GM11168 (cell line): ENCODE results near the gene LNX2.
"Not testable (repeated sequence)": the region's sequence is repeated elsewhere in the genome, so short reads cannot be mapped to it uniquely, and the experiment has no call there.

Experiments
- in situ Hi-C: fragments of 300-500 bp; cut with MboI; formaldehyde crosslinking; loops from one replicate; pipeline ENCODE4 v1.12.0; 2022; ENCODE audit warnings: low sequenced_read_pairs; ENCODE audit not compliant: unreplicated experiment

The LNX2 gene

DNA sequence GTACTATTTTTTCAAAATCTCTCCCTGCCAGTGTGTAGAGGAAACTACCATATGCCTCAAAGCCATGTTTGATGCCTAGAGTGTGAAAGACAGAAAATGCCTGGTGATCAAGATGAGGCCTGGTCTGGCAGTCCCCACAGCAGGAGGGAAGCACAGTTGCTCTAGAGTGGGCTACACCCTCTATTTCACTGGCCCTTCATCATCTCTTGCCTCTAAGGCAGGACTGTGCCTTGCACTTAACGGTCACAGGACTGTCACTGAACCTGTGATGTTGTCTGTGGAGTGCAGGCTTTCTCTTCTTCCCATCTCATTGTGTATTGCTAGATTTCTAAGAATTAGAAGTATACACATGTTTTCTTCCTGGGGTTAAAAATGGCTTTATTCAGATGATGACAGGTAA, 17.7 kb upstream of the LNX2 start:
- in situ Hi-C loops: no loop called here

DNA sequence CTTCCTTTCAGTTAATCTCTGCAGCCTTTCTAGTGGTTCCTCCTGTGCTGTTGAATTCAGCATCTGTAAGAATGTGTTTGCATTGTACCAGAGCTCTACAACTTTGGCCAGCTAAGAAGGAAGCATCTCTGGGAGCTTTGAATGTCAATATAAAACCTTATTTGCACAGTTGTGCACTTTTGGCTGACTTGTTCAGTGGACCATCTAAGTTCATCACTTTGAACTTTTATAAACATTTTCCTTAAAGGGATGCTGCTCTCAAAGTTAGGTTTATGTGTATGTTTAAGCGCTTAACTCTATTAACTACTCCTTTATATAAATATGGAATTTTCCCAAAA, 16.9 kb upstream of the LNX2 start:
- in situ Hi-C loops: no loop called here

DNA sequence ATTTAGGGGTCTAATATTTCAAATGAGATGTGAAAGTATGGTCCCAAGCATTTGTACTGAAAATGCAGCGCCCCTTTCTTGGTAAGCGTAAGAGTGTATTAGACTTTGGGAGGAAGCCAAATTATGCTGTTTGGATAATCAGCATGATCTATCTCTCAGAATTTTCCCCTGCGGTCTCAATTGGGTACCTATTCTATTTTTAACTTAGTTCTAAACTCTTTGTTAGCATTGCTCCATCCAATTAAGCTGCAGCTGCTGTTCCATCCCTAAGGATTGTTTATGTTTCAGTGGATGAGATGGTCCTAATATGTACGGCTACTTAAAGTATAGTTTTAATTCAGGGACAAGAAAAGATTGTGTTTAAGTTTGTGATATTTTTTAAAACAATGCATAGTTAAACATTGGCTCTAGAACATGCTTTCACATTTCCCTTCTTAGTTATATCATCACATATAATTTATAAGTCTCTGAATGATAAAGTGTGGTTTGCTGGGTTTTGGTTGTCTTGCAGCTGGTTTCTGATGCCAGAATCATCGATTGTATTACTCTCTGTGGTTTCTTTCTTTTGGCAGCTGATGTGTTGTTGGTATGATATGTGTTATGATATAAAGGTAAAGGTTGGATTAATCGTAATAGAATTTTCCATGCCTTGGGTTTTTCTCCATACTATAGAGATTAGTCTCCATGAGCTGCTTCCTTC, 16.4 kb upstream of the LNX2 start:
- in situ Hi-C loops: no loop called here

DNA sequence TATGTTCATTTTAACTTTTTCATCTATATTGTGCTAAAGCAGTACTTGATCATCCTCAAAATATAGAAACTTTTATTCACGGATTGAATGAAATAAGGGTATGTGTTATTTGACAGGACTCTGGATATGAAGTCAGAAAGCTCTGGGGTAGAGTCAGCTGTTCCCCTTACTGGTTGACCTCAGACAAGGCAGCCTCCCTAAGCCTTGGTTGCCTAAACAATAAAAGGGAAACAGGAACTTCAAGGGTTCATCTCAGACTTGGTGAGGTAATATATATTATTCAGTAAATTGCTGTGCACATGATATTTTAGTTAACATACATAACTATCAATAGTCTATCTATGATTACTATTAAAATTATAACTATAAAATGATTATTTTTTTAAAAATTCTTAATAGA, 14.9 kb upstream of the LNX2 start:
- in situ Hi-C loops: no loop called here

DNA sequence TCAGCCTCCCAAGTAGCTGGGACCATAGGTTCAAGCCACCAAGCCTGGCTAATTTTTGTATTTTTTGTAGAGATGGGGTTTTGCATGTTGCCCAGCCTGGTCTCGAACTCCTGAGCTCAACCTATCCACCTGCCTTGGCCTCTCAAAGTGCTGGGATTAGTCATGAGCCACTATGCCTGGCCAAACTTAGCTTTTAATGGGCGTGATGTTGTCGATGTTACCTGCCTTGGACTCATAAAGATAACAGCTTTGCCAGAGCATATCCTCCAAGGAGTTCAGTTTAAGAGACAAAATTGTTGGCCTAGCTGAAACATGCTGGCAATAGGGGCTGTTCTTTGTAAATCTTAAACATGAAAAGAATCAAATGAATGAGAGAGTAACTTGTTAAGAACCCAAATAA, 14.5 kb upstream of the LNX2 start:
- in situ Hi-C loops: no loop called here

DNA sequence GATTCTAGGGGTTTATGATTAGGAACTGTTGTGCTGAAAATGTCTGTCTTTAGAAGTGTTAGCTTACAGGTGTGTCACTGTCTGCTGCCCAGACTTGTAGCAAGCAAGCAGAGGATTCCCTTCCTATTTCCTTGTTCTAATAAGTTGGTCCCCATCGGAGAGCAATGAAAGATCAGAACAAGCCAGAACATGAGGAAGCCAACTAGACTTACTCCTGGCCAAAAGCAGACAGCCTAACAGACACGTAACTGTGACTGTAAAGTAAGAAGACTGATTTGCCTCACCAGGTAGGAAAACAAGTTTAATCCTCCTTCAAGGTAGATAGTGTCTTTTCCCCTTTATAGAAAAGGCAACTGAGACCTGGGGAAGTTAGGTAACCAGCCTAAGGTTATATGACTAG, 13.9 kb upstream of the LNX2 start:
- in situ Hi-C loops: no loop called here

DNA sequence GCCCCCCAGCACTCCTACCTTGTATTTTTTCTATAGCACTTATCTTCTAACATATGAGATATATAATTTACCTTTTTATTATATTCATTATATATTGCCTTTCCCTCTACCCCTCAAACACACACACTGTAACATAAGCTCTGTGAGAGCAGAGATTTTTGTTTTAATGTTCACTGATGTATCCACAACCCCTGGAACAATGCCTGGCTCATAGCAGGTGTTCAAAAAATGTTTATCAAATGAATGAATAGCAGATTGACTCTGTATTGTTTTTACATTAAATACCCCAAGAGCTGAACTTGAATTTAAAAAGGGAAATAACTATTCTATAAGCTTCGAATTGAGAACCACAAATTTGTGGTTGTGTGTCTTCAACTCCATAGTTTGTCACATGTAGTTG, 12.3 kb upstream of the LNX2 start:
- in situ Hi-C loops: no loop called here

DNA sequence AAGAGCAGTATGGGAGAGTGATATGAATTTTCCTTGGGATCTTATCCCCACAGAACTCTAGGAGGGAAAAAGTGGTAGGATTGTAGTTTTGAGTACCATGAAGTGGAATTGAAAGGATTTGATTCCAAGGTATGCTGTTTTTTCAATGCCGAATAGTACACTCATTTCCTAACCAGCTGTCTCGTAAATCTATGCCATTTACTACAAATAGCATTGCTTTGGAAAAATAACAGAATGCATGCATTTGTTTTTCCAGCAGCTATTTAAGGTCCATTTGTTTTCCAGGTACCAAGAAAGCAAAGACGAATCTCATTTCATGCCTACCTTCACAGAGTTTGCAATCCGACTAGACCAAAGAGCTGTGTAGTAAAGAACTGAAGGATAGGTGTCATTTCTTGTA, 11.9 kb upstream of the LNX2 start:
- in situ Hi-C loops: no loop called here

DNA sequence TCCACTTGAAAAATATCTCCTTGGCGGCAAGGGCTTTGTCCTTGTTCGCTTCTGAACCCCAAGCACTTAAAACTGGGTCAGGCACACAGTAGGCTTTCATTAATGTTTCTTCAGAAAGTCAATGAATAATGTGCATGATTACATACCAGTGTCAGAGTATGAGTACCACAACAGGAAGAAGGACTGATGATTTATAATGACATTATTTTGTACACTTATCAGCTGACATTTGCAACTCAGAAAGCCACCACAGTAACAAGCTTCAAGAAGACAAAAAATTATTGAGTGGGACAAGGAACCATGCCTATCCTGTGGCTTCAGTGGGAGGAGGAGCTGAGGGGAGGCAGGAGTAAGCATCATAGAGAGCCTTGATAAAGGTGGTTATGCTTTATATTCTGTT, 11.3 kb upstream of the LNX2 start:
- in situ Hi-C loops: no loop called here

DNA sequence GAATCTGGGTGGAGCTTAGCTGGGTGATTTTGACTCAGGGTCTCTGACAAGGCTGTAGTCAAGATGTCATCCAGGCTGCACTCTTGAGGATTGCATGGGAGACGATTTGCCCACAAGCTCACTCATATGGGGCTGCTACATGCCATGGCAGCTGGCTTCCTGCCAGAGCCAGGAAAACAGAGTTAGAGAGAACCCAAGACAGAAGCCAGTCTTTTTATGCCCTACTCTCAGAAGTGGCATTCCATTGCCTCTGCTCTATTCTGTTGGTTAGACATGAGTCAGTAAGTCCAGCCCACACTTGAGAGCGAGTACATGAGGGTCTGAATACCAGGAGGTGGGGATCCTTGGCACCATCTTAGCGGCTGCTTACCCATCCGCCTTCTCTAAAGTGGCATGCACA, 10.8 kb upstream of the LNX2 start:
- in situ Hi-C loops: no loop called here

DNA sequence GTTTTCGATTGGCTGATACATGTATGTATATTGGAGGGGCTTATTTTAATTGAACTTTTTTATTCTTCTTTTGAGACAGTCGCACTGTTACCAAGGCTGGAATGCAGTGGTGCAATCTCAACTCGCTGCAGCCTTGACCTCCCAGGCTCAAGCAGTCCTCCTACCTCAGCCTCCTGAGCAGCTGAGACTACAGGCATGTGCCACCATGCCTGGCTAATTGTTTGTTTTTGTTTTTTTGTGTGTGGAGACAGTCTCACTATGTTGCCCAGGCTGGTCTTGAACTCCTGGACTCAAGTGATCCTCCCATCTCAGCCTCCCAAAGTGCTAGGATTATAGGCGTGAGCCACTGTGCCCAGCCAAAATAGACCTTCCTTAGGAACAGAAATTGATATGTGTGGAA, 8.4 kb upstream of the LNX2 start:
- in situ Hi-C loops: not testable (repeated sequence)

DNA sequence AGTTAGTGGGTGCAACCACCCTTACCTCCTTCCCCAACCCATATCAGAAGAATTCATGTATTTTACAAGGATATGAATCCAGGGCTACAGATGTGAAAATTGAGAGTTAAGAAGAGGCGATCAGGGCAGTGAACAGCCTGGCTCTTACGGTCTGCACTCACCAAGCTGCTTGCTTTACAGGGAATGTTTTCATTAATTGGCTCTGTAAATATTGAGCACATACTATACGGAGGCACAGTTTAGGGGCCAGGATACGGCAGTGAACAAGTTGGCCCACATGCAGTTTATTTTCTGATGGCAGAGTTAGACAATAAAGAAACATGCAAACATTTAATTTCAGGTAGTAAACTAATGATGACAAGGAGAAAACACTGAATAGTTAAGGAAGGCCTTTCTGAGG, 7.8 kb upstream of the LNX2 start:
- in situ Hi-C loops: no loop called here

DNA sequence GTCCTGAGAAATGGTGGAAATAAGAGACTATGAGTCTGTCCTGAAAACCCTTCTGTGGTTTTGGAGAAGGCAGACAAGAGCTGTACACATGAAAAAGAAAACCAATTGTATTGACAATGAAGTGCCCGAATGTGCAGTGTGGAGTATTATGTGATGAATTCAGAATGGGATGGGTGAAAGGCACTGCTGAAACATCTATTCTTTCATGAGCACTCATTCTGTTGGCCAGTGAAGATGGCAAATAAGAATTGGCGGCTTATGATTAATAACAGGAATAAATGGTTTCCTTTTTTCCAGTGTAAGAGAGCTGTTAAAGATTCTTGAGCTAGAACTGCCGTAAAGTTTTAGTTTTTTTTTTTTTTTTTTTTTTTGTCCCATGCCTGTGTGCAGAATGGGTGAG, 7.1 kb upstream of the LNX2 start:
- in situ Hi-C loops: no loop called here

DNA sequence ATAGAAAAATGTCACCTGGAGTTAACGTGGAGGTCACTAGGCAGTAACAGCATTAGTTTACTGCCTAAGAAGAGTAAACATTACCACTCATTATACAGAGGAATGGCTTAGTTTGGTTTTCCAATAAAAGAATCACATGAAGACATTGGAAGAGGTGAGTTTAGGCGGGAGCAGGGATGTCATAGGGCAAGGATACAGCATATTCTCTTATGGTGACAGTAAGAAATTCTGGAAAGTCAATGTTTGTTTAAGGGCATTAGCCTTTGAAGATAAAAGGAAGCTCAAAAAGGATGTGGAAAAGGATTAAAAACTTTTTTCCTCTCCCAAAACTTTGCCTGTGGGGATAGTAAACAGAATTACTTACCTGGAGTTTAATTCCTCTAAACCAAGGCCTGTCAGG, 5.5 kb upstream of the LNX2 start:
- in situ Hi-C loops: no loop called here

DNA sequence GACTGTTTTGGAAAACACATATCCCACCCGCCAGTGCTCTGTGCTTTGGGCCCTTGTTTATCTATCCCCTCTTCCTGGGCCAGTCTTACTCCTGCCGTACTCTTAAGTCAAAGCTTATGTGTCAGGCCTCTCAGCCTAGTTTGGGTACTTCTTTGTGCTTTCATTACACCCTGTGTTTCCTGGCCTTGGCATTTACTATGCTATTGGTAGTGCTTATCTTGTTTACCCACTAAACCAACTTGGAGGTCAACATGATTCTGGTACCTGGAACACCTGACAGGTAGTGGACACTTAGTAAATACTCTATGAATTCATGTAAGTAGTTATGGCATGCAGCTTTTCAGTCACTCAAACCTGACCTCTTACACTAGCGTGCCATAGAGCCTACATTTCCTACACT, 3.7 kb upstream of the LNX2 start:
- in situ Hi-C loops: no loop called here

DNA sequence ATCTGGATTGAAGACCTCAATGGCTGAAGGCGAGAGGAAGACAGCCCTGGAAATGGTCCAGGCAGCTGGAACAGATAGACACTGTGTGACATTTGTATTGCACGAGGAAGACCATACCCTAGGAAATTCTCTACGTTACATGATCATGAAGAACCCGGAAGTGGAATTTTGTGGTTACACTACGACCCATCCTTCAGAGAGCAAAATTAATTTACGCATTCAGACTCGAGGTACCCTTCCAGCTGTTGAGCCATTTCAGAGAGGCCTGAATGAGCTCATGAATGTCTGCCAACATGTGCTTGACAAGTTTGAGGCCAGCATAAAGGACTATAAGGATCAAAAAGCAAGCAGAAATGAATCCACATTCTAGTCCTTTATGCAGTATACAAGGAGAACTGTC, 2.6 kb upstream of the LNX2 start:
- in situ Hi-C loops: no loop called here

DNA sequence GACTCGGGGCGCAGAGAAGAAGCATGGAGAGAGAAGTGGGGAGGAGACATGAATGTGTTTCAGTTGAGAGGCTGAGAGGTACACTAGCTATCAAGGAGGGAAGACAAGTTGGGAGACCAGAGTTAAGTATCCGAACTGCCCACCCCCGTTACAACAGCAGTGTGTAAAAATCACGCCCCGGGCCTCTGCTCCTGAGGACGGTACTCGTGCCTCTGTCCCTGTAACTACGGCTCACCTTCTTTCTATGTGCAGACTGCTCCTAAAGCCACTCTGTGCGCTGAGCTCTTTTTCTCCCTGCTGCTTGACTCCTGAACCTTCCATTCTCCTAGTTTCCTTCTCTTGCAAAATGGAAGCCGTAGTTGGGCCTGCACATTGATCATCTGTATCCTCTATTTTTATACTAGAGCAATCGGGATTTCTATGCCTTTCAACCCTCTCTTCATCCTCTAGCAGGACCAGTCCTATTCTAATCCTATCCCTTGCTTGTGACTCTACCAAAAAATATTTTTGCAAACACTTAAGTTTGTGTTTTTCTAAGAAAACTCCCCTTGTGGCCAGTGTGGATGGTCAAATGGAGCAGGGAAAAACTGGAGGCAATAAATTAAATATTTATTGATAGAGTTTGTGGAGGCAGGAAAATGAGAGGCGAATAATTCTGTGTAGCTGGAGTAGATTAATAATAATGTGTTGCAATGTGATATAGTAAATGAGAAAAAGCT, 1.9 kb upstream of the LNX2 start:
- in situ Hi-C loops: no loop called here

DNA sequence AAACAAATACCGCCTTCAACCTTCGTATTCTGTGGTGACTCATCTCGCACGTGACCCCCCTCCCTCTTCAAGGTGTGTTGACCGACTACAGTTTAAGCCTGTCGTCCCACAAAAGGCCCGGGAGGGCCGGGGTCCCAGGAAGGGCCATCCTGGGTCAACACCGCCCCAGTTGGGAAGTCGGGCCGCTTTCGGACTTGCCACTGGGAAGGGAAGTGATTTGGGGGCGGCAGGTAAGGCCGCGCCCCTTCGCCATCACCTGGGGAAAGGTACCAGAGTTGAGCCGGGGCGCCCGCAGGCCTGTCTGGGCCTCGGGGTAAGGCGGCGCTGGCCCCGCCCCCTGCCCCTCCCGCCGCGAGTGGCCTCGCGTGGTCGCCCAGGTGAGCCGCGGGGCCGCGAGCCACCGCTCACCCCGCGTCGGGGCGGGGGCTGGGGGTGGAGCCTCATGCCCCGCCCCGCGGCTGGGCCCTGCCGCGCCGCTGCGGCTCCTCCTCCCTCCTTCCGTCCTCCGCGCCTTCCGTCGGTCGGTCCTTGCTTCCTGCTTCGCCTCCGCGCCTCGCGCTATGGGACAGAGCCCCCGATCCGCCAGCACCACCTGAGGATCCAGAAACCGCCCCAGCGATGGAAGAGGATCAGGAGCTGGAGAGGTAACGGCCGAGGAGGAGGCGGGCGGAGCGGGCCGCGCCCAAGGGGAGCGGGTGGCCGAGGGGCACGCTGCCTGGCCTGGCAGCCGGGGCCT, 1.2 kb upstream of the LNX2 start, which contains the start of gene POLR1D:
POLR1D (plus strand) TSS at position 527 of the 736 bp plus-strand sequence; CDS start at position 619, 92 bp downstream.
- in situ Hi-C loops: no loop called here

DNA sequence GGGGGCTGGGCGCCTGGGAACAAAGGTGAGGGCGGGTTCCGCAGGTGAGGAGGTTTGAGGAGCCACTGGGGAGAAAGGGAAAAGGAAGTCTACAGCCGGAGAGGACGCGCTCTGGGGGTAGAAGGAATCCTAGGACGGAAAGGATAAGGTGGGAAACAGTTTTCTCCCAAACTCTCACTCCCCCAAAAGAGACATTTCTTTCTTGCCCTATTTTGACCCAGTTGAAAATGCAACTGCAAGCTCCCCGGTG, 712 bp upstream of the LNX2 start:
- in situ Hi-C loops: no loop called here

DNA sequence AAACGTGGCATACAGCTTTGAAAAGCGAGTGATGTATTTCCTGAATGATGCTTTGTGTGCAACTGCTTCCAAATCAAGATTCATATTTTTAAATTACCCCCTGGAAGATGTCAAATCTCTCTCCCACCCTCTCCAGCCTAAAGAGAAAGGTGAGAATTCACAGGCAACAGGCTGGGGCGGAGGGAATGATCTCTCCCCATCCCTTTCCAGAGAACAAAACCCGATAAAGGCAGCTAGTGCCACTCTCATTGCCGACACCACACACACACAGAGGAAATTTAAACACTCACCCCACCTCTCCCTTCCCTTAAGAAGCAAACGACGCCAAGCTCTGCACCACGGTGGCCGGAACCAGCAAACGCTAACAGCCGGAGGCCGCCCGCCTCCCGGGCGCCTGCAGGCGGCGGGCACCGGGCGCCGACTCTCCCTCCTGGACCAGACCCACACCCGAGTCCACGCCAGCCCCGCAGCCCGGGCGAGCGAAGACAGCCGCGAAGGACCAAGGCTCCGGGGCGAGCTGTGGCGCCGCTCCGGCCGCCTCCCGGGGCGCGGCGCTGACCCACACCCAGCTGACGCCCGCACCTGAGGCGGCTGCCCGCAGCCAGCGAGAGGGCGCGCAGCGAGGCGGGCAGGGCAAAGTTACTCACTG, 477 bp downstream of the LNX2 start:
- in situ Hi-C loops: no loop called here

DNA sequence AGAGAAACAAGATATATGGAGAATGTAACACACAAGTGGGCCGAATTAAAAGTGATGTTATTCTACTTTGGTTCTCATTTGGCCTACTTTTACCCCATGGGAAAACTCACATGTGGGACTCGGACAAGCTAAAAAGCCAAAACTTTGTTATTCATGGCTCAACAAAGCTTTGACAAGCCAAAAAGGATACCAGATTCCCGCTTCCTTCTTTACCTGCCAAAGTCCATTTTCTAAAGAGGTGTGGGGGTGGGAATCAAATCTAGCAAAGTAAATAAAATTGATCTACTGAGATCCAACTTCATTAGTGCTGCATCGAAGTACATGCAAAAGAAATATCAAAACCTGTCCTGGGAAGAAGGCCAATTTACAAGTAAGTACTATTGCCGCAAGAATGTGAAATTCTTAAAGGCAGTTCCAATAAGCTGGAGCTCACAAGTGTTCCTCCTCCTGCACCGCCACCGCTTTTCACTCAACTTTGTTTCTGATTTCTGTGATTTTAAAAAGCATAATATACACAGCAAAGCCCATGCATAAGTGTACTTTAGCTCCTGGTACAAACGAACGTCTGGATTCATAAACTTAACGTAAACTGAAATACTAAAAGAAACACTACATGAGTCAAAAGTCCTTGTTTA, 1.1 kb downstream of the LNX2 start:
- in situ Hi-C loops: no loop called here
